Keratinocyte (primary cell): ENCODE data around the gene HNRNPA2B1. TPM values are rescaled to one million over a fixed set of nuclear protein-coding genes. Genes with fewer than 3 reads are reported as not detected.

Experiments used
- DNase-seq: peaks from one replicate; pipeline ENCODE4 v3.0.0-alpha.2; 2011; ENCODE audit warnings: low read depth, missing footprints, low spot score
- FAIRE-seq: peaks from 2 replicates; lab custom pipeline; 2011; peaks lifted over from hg19 to GRCh38; lab: Jason Lieb, UNC
- H2AFZ ChIP-seq: 2 replicates; pipeline ENCODE4 v1.6.0; 2012; ENCODE audit warnings: low read length, control low read depth, inconsistent platforms; ENCODE audit not compliant: control insufficient read depth
- H3K27ac ChIP-seq: 2 replicates; pipeline ENCODE4 v1.5.1; 2011; ENCODE audit warnings: low read length; ENCODE audit not compliant: control insufficient read depth, insufficient read depth
- H3K27me3 ChIP-seq: 3 replicates; pipeline ENCODE4 v1.6.0; 2011; ENCODE audit warnings: low read length; ENCODE audit not compliant: control insufficient read depth, insufficient read depth; ENCODE audit errors: extremely low read depth
- H3K36me3 ChIP-seq, 2 experiments: 2 replicates in 1 of 2; 3 replicates in 1 of 2; pipeline ENCODE4 v1.5.1; 2011; ENCODE audit warnings: low read length in 2 of 2, mild to moderate bottlenecking in 1 of 2; ENCODE audit not compliant: control insufficient read depth in 2 of 2, insufficient read depth in 2 of 2; ENCODE audit errors: extremely low read depth in 1 of 2
- H3K4me1 ChIP-seq: 3 replicates; pipeline ENCODE4 v1.5.1; 2011; ENCODE audit warnings: low read length; ENCODE audit not compliant: control insufficient read depth, insufficient read depth; ENCODE audit errors: extremely low read depth
- H3K4me2 ChIP-seq: 3 replicates; pipeline ENCODE4 v1.6.0; 2011; ENCODE audit warnings: low read depth, low read length; ENCODE audit not compliant: control insufficient read depth, insufficient read depth; ENCODE audit errors: extremely low read depth
- H3K4me3 ChIP-seq, 3 experiments: fragments of 200-600 bp in 1 of 3; sonication (generic) in 1 of 3; 2 replicates in 2 of 3; 3 replicates in 1 of 3; pipeline ENCODE4 v1.5.1; 2011 to 2016; ENCODE audit warnings: low read length in 3 of 3, mild to moderate bottlenecking in 3 of 3, control low read depth in 2 of 3, inconsistent platforms in 1 of 3, low read depth in 1 of 3, mixed read lengths in 1 of 3, mixed run types in 1 of 3, moderate library complexity in 1 of 3; ENCODE audit not compliant: control insufficient read depth in 2 of 3, insufficient read depth in 2 of 3; ENCODE audit errors: extremely low read depth in 1 of 3
- H3K79me2 ChIP-seq: 2 replicates; pipeline ENCODE4 v1.6.0; 2012; ENCODE audit warnings: low read length; ENCODE audit not compliant: control insufficient read depth, insufficient read depth
- H3K9ac ChIP-seq: 3 replicates; pipeline ENCODE4 v1.6.0; 2011; ENCODE audit warnings: low read length; ENCODE audit not compliant: control insufficient read depth, insufficient read depth; ENCODE audit errors: extremely low read depth
- H3K9me1 ChIP-seq: 3 replicates; pipeline ENCODE4 v1.6.0; 2011; ENCODE audit warnings: low read length; ENCODE audit not compliant: control insufficient read depth, insufficient read depth; ENCODE audit errors: extremely low read depth
- H3K9me3 ChIP-seq: 2 replicates; pipeline ENCODE4 v1.5.1; 2012; ENCODE audit warnings: low read depth, low read length; ENCODE audit not compliant: control insufficient read depth
- H4K20me1 ChIP-seq: 3 replicates; pipeline ENCODE4 v1.6.0; 2011; ENCODE audit warnings: low read length; ENCODE audit not compliant: control insufficient read depth, insufficient read depth; ENCODE audit errors: extremely low read depth
- EZH2 ChIP-seq: IDR thresholded peaks from one replicate; pipeline ENCODE4 v1.6.1; 2012; ENCODE audit warnings: inconsistent platforms, mild to moderate bottlenecking, low read length, moderate library complexity
- dilution Hi-C: fragments of 300-500 bp; cut with MboI; formaldehyde crosslinking; loops from one replicate; pipeline ENCODE4 v1.7.0; 2020; ENCODE audit warnings: low sequenced_read_pairs; ENCODE audit not compliant: extremely low pct_ligation_motif_present
- polyA plus RNA-seq, 5 experiments: library from polyadenylated mRNA; depleted of rRNA in 3 of 5; stranded (reverse) in 3 of 5; stranded (forward) in 1 of 5; unstranded in 1 of 5; fragments of >200 nt; gene quantifications; 1 replicate in 1 of 5; 2 replicates in 3 of 5; 3 replicates in 1 of 5; pipeline versions ENCODE4 v1.2.1 to v1.2.3, GENCODE V29; 2011 to 2012; ENCODE audit warnings: missing spikeins in 2 of 5, low read depth in 1 of 5, low replicate concordance in 1 of 5
- TF ChIP-seq, protein P1 (sequence below), 3 experiments: IDR thresholded peaks in 1 of 3; conservative IDR thresholded peaks in 1 of 3; optimal IDR thresholded peaks in 1 of 3; 2 replicates in 2 of 3; 3 replicates in 1 of 3; pipeline versions ENCODE3 to v1.5.1; 2011; ENCODE audit warnings: low read length in 3 of 3, mild to moderate bottlenecking in 3 of 3, moderate library complexity in 2 of 3, control low read depth in 1 of 3, inconsistent platforms in 1 of 3; ENCODE audit not compliant: insufficient read depth in 2 of 3; ENCODE audit errors: extremely low read depth in 1 of 3

HNRNPA2B1 gene
- polyA plus RNA-seq, 1 donor (not counting 4 experiments of a cell fraction or from before 2014, with no cell fraction given), result 511 TPM

GRCh38 chr7:26151953-26152781 lies 48.4 kb downstream of the HNRNPA2B1 start, which contains the start of gene NFE2L3:
Gene NFE2L3 (plus strand): TSS chr7:26152198. CDS start chr7:26152499, 301 bp downstream.
- Histone ChIP-seq H3K36me3 (no peaks in the 10 kb centered on the region), H3K4me1 (peaks cover 43% of the 10 kb centered on the region), H3K9ac (peak within 1 kb of the TSS; percentile 62), H3K9me1 (no peaks in the 10 kb centered on the region), H2AFZ (peak within 1 kb of the TSS; percentile 93), H3K27ac (no peak within 1 kb of the TSS), H3K9me3 (no peaks in the 10 kb centered on the region), H3K79me2 (peaks cover 15% of the 10 kb centered on the region), H3K4me3 (peak within 1 kb of the TSS; percentile 41 to 62 (median 53)), H3K4me2 (peak within 1 kb of the TSS; percentile 81), H3K27me3 (no peaks in the 10 kb centered on the region), H4K20me1 (no peaks in the 10 kb centered on the region)
- dilution Hi-C loops, result loop anchor here (10.0 kb wide), 1 partner anchor 277 kb away; no protein-coding TSS in a partner anchor
- TF ChIP-seq EZH2, result no peak
- TF ChIP-seq, protein P1, sequence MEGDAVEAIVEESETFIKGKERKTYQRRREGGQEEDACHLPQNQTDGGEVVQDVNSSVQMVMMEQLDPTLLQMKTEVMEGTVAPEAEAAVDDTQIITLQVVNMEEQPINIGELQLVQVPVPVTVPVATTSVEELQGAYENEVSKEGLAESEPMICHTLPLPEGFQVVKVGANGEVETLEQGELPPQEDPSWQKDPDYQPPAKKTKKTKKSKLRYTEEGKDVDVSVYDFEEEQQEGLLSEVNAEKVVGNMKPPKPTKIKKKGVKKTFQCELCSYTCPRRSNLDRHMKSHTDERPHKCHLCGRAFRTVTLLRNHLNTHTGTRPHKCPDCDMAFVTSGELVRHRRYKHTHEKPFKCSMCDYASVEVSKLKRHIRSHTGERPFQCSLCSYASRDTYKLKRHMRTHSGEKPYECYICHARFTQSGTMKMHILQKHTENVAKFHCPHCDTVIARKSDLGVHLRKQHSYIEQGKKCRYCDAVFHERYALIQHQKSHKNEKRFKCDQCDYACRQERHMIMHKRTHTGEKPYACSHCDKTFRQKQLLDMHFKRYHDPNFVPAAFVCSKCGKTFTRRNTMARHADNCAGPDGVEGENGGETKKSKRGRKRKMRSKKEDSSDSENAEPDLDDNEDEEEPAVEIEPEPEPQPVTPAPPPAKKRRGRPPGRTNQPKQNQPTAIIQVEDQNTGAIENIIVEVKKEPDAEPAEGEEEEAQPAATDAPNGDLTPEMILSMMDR (optimal IDR thresholded peaks at IDR 0.05 in 1 of 3, IDR thresholded peaks at IDR 0.05 in 1 of 3, conservative IDR thresholded peaks at IDR 0.05 in 1 of 3; ENCODE audit: extremely low read depth in 1 of 3, insufficient read depth in 2 of 3, low read length in 3 of 3), result no peak
- no peak for DNase-seq
- no peak for FAIRE-seq

- Histone ChIP-seq H3K4me1 (peaks cover 37% of the 10 kb centered on the region), H3K9me3 (no peaks in the 10 kb centered on the region), H3K4me2 (peak overlapping the region; percentile 64), H3K9me1 (no peaks in the 10 kb centered on the region), H3K27me3 (no peaks in the 10 kb centered on the region), H3K27ac (no peak overlapping the region), H2AFZ (peak overlapping the region; percentile 93), H3K36me3 (no peaks in the 10 kb centered on the region), H4K20me1 (no peaks in the 10 kb centered on the region), H3K79me2 (peaks cover 15% of the 10 kb centered on the region), H3K9ac (peak overlapping the region; percentile 62), H3K4me3 (peak overlapping the region in 2 of 3 experiments; percentile 41 to 50)
- TF ChIP-seq, protein P1 (optimal IDR thresholded peaks at IDR 0.05 in 1 of 3, IDR thresholded peaks at IDR 0.05 in 1 of 3, conservative IDR thresholded peaks at IDR 0.05 in 1 of 3; ENCODE audit: extremely low read depth in 1 of 3, insufficient read depth in 2 of 3, low read length in 3 of 3), result no peak
- TF ChIP-seq EZH2, result no peak
- dilution Hi-C loops, result loop anchor here (10.0 kb wide), 1 partner anchor 277 kb away; no protein-coding TSS in a partner anchor
- DNase-seq, result no peak
- no peak for FAIRE-seq
These were observed 48.9 kb downstream of the HNRNPA2B1 start for GRCh38 chr7:26151650-26151952.
